AG10803 (cell line): ENCODE measurements around the gene WDR26.
"Not testable (repeated sequence)": the region's sequence is repeated elsewhere in the genome, so short reads cannot be mapped to it uniquely, and the experiment has no call there.

Source experiments
- DNase-seq: peaks from one replicate; pipeline ENCODE4 v3.0.0; 2010; ENCODE audit warnings: low read depth
- H3K4me3 ChIP-seq: 2 replicates; pipeline ENCODE4 v1.5.1; 2011; ENCODE audit warnings: mild to moderate bottlenecking, low read length, control low read depth
- TF ChIP-seq, protein P1 (sequence below): conservative IDR thresholded peaks from 2 replicates; pipeline ENCODE4 v1.5.1; 2011; ENCODE audit warnings: mild to moderate bottlenecking, low read length, control low read depth, inconsistent platforms

WDR26 gene

DNA sequence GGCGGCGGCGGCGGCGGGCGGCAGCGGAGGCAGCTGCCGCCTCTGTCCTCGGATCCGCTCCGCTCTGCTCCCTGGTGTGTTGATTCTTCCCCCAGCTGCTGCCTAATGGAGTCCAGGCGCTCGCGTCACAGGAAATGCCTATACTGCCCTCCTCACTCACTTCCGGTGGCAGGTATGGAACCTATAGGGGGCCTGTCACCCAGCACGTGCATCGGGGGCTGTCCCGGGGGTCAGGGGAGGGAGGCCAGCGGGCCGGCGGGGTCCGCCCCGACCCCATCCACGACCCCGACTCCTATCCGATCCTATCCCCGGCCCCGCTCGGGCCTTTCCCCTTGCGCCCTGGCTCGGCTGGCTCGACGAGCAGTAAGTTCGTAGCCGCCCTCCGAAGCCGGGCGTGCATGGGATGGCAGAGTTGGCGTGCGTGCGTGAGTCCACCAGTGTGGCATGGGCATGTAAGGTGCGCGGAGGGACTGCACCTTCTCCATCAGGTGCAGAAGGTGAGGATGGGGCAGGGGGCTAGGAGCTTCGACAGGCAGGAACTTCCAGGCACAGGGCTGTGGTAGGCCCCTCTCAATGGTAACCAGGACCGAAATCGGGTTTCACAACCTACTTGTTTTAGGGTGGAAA lies at the start of gene WDR26:
Gene WDR26, minus strand, starts transcription at position 107 of the 627 bp plus-strand sequence.
- peak; percentile 68 for DNase-seq
- peak within 1 kb of the TSS; percentile 95 for H3K4me3 ChIP-seq
- TF ChIP-seq, protein P1, sequence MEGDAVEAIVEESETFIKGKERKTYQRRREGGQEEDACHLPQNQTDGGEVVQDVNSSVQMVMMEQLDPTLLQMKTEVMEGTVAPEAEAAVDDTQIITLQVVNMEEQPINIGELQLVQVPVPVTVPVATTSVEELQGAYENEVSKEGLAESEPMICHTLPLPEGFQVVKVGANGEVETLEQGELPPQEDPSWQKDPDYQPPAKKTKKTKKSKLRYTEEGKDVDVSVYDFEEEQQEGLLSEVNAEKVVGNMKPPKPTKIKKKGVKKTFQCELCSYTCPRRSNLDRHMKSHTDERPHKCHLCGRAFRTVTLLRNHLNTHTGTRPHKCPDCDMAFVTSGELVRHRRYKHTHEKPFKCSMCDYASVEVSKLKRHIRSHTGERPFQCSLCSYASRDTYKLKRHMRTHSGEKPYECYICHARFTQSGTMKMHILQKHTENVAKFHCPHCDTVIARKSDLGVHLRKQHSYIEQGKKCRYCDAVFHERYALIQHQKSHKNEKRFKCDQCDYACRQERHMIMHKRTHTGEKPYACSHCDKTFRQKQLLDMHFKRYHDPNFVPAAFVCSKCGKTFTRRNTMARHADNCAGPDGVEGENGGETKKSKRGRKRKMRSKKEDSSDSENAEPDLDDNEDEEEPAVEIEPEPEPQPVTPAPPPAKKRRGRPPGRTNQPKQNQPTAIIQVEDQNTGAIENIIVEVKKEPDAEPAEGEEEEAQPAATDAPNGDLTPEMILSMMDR = peak; percentile 15; the same call in 1 of the 2 replicates

- DNase-seq, H3K4me3 ChIP-seq: not testable (repeated sequence)
Measured at GRCh38 chr1:224483206-224483605, 48.6 kb upstream of the WDR26 start.

- no peak for DNase-seq
- H3K4me3 ChIP-seq = no peak overlapping the region
- TF ChIP-seq, protein P1 = no peak
Measured at GRCh38 chr1:224482619-224483018, 48.0 kb upstream of the WDR26 start.

DNA sequence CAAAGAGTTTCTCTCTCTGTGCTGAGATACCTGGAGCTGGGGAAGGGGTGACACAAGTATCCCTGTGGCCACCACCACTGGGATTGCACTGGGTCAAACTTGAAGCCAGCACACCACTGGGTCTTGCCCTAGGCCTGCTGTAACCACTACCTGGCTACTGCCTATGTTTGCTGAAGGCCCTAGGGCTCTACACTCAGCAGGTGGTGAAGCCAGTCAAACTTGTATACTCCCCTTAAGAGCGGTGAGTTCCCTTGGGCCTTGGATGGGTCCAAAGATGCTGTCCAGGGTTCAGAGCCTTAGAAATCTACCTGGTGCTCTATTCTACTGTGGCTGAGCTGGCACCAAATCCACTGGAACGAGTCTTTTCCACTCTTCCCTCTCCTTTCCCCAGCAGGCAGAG lies 47.0 kb upstream of the WDR26 start:
- H3K4me3 ChIP-seq = no peak overlapping the region
- TF ChIP-seq, protein P1 = no peak
- DNase-seq = no peak

DNA sequence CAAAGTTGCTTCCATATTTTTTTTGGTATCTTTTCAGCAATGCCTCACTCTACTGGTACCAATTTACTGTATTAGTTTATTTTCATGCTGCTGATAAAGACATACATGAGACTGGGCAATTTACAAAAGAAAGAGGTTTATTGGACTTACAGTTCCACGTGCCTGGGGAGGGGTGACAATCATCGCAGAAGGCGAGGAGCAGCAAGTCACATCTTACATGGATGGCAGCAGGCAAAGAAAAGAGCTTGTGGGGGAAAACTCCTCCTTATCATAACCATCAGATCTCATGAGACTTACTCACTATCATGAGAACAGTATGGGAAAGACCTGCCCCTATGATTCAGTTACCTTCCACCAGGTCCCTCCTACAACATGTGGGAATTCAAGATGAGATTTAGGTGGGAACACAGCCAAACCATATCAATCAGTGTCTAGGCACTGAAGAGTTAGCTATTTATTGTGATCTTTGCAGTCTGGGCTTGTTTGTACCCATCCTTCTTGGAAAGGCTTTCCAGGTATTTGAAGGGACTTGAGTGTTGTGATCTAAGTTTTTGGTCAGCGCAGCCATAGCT lies 46.4 kb upstream of the WDR26 start:
- H3K4me3 ChIP-seq, DNase-seq: not testable (repeated sequence)

DNA sequence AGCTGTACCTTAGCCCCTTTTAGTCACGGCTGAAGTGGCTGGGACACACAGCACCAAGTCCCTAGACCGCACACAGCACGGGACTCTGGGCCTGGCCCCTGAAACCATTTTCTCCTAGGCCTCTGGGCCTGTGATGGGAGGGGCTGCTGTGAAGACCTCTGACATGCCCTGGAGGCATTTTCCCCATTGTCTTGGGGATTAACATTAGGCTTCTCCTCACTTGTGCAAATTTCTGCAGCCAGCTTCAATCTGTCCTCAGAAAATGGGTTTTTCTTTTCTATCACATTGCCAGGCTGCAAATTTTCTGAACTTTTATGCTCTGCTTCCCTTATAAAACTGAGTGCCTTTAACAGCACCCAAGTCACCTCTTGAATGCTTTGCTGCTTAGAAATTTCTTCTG lies 45.6 kb upstream of the WDR26 start:
- not testable (repeated sequence) for DNase-seq, H3K4me3 ChIP-seq

- no peak for DNase-seq
- TF ChIP-seq, protein P1 = no peak
Measured at GRCh38 chr1:224472806-224473205, 38.2 kb upstream of the WDR26 start.

DNA sequence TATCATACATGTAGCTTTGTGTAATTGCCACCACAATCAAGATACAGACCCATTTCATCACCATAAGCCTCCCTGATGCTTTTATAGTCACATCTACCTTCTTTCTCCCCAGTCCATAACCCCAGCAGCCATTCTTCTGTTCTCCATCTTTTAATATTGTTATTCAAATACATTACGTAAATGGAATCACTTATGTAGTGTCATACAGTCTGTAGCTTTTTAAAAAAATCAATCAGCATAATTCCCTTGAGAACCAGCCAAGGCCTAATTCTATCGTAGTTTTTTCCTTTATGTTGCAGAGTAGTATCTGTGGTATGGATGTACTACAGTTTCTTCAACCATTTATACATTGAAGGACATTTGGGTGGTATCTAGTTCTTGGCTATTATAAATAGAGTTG lies 31.6 kb upstream of the WDR26 start:
- TF ChIP-seq, protein P1 = no peak
- H3K4me3 ChIP-seq = no peak overlapping the region
- DNase-seq = no peak

More at GRCh38 chr1:224472806-224473205, 38.2 kb upstream of the WDR26 start:
- H3K4me3 ChIP-seq = no peak overlapping the region

GRCh38 chr1:224459966-224460365 lies 25.4 kb upstream of the WDR26 start:
- no peak for DNase-seq
- H3K4me3 ChIP-seq = no peak overlapping the region
- TF ChIP-seq, protein P1 = no peak
